ENCODE data around the gene THAP12.

THAP12 gene

GRCh38 chr11:76380159-76380976 is 564 bp downstream of the THAP12 start:
- peak; percentile 31 for DNase-seq (ENCODE audit: low read depth)
- TF ChIP-seq, protein P1, sequence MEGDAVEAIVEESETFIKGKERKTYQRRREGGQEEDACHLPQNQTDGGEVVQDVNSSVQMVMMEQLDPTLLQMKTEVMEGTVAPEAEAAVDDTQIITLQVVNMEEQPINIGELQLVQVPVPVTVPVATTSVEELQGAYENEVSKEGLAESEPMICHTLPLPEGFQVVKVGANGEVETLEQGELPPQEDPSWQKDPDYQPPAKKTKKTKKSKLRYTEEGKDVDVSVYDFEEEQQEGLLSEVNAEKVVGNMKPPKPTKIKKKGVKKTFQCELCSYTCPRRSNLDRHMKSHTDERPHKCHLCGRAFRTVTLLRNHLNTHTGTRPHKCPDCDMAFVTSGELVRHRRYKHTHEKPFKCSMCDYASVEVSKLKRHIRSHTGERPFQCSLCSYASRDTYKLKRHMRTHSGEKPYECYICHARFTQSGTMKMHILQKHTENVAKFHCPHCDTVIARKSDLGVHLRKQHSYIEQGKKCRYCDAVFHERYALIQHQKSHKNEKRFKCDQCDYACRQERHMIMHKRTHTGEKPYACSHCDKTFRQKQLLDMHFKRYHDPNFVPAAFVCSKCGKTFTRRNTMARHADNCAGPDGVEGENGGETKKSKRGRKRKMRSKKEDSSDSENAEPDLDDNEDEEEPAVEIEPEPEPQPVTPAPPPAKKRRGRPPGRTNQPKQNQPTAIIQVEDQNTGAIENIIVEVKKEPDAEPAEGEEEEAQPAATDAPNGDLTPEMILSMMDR (conservative IDR thresholded peaks at IDR 0.05; ENCODE audit: control insufficient read depth, insufficient read depth, low read depth, low read length): no peak
- peak overlapping the region; percentile 62 for H3K4me3 ChIP-seq (ENCODE audit: control insufficient read depth, low read depth, low read length)

DNA sequence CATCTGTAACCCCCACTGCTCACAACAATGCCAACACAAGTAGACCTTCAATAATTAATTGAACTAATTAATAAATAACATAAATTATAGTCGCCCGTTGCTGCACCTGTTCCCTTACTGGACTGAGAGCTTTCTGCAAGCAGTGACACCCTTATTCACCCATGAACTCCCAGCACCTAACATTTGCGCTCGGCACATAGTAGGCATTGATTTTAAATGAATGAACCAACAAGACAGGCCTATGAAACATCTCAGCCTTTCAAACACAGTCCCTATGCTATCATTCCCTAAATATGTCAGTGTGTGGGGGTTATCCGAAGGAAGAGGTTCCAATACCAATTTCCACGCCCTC is 1.1 kb downstream of the THAP12 start:
- peak overlapping the region; percentile 62 for H3K4me3 ChIP-seq (ENCODE audit: control insufficient read depth, low read depth, low read length)
- TF ChIP-seq, protein P1 (conservative IDR thresholded peaks at IDR 0.05; ENCODE audit: control insufficient read depth, insufficient read depth, low read depth, low read length): no peak
- DNase-seq (ENCODE audit: low read depth): no peak

DNA sequence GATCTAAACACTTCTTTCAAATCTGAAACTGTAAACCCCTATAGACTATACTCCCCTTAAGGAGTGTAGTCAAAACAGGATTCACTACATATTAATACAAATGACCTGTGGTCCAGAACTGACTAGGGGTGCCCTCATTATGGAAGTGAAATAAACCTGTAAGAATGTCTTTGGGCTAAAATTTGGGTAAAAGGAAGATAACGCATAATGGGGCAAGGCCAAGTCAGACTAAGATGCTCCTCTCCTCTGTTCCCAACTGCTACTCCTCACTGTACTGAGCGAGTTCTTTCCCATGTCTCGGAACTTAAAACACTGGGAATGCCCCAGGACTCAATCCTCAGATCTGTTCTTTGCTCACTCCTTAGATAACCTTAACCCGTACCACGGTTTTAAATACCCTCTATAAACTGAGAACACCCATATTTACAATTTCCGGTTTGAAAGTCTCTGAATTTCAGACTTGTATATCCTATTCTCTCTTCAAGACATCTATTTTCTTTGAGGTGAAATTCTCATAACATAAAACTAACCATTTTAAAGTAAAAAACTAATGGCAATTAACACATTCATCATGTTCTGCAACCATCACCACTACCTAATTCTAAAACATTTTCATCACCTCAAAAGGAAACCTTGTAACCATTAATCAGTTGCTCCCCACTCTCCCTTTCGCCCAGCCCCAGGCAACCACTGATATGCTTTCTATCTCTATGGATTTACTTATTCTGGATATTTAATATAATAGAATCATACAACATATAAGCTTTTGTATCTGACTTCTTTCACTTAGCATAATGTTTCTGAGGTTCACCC is 4.0 kb downstream of the THAP12 start:
- TF ChIP-seq, protein P1 (conservative IDR thresholded peaks at IDR 0.05; ENCODE audit: control insufficient read depth, insufficient read depth, low read depth, low read length): no peak
- DNase-seq (ENCODE audit: low read depth): no peak
- no peak overlapping the region for H3K4me3 ChIP-seq (ENCODE audit: control insufficient read depth, low read depth, low read length)

DNA sequence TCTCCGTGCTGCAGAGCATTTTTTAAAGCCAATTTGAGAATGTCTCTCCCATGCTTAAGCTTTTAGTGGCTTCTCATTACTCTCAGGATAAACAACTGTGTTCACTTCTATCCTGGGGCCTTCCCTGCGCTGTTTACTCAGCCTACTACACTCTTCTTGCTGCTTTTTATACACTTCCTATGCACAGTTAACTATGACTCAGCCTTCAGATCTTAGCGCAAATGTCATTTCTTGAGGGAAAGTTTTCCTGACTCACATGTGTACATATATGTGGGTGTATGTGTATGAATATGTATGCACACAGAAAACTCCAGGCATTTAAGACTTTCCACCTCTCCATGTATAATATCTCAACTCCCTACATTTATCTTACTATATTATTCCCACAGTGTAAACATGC is 9.8 kb downstream of the THAP12 start:
- DNase-seq (ENCODE audit: low read depth): peak; percentile 86
- H3K4me3 ChIP-seq (ENCODE audit: control insufficient read depth, low read depth, low read length): no peak overlapping the region
- TF ChIP-seq, protein P1 (conservative IDR thresholded peaks at IDR 0.05; ENCODE audit: control insufficient read depth, insufficient read depth, low read depth, low read length): no peak

DNA sequence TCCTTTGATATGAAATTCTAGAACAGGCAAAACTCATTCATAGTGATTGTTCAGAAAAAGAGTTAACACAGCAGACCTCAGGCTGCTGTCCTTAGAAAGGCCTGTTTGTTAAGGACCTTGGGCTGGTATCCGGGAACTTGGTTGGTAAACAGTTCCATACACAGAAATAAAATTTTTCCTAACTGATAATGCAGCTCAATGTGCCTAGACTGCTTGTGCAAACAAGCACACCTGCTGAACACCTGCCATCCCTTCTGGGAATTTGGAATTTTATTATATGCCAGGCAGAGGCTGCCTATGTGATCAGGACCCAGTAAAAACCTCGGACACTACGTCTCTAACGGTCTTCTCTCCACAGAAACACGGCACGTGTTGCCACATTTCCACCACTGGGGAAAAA is 11.5 kb downstream of the THAP12 start:
- no peak overlapping the region for H3K4me3 ChIP-seq (ENCODE audit: control insufficient read depth, low read depth, low read length)
- no peak for DNase-seq (ENCODE audit: low read depth)
- TF ChIP-seq, protein P1 (conservative IDR thresholded peaks at IDR 0.05; ENCODE audit: control insufficient read depth, insufficient read depth, low read depth, low read length): no peak

- no peak for DNase-seq (ENCODE audit: low read depth)
- TF ChIP-seq, protein P1 (conservative IDR thresholded peaks at IDR 0.05; ENCODE audit: control insufficient read depth, insufficient read depth, low read depth, low read length): no peak
- no peak overlapping the region for H3K4me3 ChIP-seq (ENCODE audit: control insufficient read depth, low read depth, low read length)
Measured at GRCh38 chr11:76368490-76368889, 12.4 kb downstream of the THAP12 start.

Measured in fibroblast of mammary gland (primary cell).